ENCODE data around the gene C16orf74.

GRCh38 chr16:85688586-85689284, 62.2 kb downstream of the C16orf74 start, which contains the start of gene GINS2:
- no peak for TF ChIP-seq CTCF (IDR thresholded peaks at IDR 0.05)
- no peak for TF ChIP-seq ZFX (IDR thresholded peaks at IDR 0.05; ENCODE audit: borderline replicate concordance)

All from 22Rv1 (cell line).